ENCODE data around the gene TNNT2. TPM values are rescaled to one million over a fixed set of nuclear protein-coding genes. Genes with fewer than 3 reads are reported as not detected.

TNNT2 gene
- total RNA-seq, 2 donors from 2014 or later, result not detected

DNA sequence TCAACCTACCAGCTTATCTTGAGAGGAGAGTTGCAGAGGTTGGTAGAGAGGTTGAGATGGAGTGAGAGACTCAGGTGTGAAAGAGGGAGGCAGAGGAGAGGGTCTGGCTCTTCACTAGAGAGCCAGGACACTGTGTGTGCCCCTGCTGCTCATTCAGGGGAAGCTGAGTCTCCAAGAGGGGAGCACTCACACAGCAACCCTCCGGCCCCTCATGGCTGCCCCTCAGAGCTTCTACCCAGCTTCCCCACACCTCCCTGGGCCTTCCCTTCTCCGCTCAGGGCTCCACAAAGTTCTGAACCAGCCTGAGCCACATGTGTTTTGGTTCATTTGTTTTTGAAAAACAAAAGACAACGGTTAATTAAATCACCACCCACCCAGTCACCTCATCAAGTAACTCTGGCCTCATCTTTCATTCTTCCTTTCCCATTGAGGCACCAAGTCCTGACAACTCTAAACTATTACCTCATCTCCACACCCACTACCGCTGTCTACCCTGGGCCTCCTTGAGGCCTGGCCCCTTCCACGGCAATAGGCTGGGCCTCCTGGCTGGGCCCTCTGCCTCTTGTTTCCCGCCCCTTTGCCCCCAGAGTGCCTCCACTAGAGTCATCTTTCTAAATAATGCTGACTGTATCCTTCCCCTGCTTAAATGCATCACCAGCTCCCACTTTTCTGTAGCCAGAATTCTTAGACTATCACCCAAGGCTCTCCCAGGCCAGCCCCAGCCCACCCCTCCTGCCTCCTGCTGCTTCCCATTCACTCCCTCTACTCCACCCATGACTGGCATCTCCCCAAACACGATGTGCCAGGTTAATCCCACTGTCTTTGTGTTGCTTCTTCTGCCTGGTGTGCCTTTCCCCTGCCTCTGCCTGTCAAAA, 33.0 kb downstream of the TNNT2 start:
- H3K9me3 ChIP-seq (ENCODE audit: control insufficient read depth, low read length, poor library complexity, severe bottlenecking), result no peaks in the 10 kb centered on the region
- H3K27ac Mint-ChIP-seq, result no peak overlapping the region
- H3K36me3 Mint-ChIP-seq (ENCODE audit: low read depth), result peaks cover 3% of the 10 kb centered on the region
- DNase-seq, result no peak
- H3K27me3 Mint-ChIP-seq, result peaks cover 23% of the 10 kb centered on the region
- no peak for ATAC-seq
- H3K4me1 Mint-ChIP-seq, result peaks cover 2% of the 10 kb centered on the region
- no peak overlapping the region for H3K4me3 Mint-ChIP-seq

DNA sequence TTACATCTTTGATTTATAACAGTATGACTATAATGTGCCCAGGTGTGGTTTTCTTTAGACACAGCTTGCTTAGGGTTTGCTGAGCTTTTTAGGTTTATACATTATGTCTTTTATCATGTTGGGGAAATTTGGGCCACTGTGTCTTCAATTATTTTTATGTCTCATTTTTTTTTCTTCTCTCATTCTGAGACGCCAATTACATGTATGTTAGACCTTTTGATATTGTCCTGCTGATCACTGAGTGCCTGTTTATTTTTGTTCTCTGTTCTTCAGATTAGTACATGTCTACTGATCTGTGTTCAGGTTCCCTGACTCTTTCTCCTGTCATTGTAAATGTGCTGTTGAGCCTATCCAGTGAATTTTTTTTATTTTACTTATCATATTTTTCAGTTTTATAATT, 36.1 kb downstream of the TNNT2 start:
- H3K9me3 ChIP-seq (ENCODE audit: control insufficient read depth, low read length, poor library complexity, severe bottlenecking), result no peaks in the 10 kb centered on the region

DNA sequence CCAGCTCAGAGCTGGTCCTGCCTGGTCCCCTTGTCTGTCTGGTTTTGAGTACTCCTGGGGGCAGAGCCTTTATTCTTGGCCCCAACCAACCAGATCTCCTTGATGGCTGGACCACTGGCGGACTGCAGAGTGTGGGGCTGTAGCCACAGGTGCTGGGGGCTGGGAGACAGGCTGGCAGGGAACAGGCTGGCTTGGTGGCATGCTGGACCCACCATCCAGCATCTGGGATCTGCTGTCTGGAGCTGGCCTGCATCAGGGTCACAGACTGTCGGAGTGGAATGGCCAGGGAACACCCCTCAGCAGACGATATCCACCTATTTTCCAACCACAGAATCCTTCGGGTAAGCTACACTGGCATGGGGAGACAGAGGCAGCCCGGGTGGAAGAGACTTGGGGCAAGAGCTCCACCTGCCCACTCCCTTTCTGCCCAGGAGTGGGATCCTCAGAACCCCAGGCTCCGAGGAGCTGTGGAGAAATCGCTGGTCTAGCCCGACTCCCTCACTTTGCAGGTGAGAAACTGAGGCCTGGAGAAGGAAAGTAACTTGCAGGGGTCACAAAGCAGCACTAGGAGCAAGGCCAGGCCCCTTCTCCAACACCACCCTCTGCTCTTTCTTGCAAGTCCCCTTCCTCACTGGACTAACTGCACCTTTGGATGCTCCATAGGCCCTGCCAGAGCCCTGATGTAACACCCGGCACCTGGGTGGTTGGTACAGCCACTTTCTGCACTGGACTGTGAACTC, 40.6 kb downstream of the TNNT2 start:
- Mint-ChIP-seq H3K4me3 (no peak overlapping the region), H3K4me1 (peaks cover 2% of the 10 kb centered on the region), H3K36me3 (ENCODE audit: low read depth) (no peaks in the 10 kb centered on the region), H3K27me3 (peaks cover 28% of the 10 kb centered on the region), H3K27ac (no peak overlapping the region)
- DNase-seq (no peak), ATAC-seq (no peak)
- H3K9me3 ChIP-seq (ENCODE audit: control insufficient read depth, low read length, poor library complexity, severe bottlenecking), result no peaks in the 10 kb centered on the region

More for the DNA sequence above, 36.1 kb downstream of the TNNT2 start:
- Mint-ChIP-seq H3K4me1 (peaks cover 2% of the 10 kb centered on the region), H3K27ac (no peak overlapping the region), H3K36me3 (ENCODE audit: low read depth) (no peaks in the 10 kb centered on the region), H3K4me3 (no peak overlapping the region), H3K27me3 (peaks cover 13% of the 10 kb centered on the region)
- ATAC-seq (no peak), DNase-seq (no peak)

DNA sequence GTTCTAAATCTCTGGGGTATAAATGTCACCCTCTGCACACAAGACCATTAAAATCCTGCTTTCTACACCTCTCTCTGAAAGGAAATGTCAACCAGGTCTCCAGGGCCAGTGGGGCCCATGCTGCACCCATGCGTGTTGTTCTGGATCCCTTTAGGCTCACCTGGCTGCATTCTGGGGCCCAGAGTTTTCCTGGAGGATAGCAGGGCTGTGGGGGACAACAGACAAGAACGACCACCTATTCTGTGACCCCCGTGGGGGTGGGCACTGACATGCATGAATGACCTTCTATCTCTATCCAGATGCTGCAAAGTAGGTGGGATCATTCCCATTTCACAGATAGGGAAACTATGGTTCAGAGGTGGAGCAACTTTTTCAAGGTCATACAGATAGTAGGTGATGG, 41.6 kb downstream of the TNNT2 start:
- H3K4me3 Mint-ChIP-seq, result no peak overlapping the region
- ATAC-seq (no peak), DNase-seq (no peak)
- H3K36me3 Mint-ChIP-seq (ENCODE audit: low read depth), result no peaks in the 10 kb centered on the region
- H3K27me3 Mint-ChIP-seq, result peaks cover 33% of the 10 kb centered on the region
- H3K27ac Mint-ChIP-seq, result no peak overlapping the region
- H3K4me1 Mint-ChIP-seq, result peaks cover 2% of the 10 kb centered on the region
- no peaks in the 10 kb centered on the region for H3K9me3 ChIP-seq (ENCODE audit: control insufficient read depth, low read length, poor library complexity, severe bottlenecking)

DNA sequence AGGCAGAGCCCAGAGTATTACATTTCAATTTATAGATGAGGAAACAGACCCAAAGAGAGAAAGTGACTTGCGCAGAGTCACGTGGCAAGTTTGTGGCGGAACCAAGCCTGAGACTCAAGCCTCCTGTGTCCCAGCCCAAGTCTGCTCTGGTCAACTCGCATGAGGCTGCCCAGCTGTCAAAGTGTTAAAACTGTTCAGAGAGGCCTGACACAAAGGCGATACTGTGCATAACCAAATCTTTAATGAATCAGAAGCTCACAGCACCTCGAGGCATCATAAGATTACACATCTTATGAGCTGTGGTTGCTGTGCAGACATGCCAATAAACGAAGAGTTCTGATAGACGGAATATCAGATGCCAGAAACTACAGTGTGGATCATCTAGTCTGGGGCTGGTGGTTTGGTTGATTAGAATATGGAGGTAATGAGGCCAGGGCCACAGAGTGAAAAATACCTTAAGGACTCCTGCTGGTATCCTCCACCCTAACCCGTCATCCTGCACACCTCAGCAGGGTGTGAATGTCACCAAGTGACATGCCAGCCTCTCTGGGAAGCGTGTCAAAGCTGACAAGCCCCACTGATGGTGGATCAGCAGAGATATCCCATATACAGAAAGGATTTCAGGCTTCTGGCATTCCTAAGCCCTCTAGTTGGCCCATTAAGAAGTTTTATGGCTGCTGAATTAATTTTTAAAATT, 42.2 kb downstream of the TNNT2 start:
- no peaks in the 10 kb centered on the region for H3K36me3 Mint-ChIP-seq (ENCODE audit: low read depth)
- no peak for ATAC-seq
- no peak overlapping the region for H3K27ac Mint-ChIP-seq
- no peak overlapping the region for H3K4me3 Mint-ChIP-seq
- H3K9me3 ChIP-seq (ENCODE audit: control insufficient read depth, low read length, poor library complexity, severe bottlenecking), result no peaks in the 10 kb centered on the region
- peaks cover 2% of the 10 kb centered on the region for H3K4me1 Mint-ChIP-seq
- H3K27me3 Mint-ChIP-seq, result peaks cover 39% of the 10 kb centered on the region
- no peak for DNase-seq

DNA sequence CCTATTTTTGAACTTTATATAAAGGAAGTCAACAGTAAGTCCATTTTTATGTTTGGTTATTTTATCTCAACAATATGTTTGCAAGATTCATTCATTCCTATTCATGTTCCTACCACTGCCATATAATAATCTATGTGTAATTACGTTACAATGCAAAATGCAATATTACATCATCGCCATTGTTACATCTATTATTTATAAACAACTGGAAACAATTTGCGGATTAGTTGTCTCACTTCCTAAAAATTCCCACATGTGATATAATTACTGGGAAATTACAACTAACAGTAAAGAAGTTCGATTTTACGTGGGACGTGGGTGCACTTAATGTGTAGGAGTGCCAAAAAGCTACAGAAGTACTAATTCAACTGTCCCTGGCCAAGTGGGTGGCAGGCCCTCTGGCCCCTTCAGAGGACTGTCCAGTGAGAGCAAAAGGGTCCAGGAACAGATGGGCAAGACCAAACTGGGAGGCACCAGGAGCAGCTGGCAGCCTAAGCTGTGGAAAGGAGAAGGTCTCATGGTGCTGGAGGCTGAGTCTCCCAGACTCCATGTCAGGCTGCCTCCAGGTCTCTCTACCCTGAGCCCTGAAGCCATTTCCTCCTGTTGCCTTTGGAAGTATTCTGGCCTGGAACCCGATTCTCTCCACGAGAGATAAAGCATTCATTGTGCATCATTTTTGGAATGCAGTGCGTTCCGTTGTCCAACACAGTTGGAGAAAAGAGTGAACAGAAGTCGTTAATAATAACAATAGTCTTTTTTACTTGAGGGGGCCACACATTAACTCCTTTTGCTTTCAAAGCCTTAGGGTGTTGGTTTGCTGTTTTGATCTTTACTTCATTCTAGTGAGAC, 42.9 kb downstream of the TNNT2 start:
- H3K27me3 Mint-ChIP-seq, result peaks cover 40% of the 10 kb centered on the region
- H3K9me3 ChIP-seq (ENCODE audit: control insufficient read depth, low read length, poor library complexity, severe bottlenecking), result no peaks in the 10 kb centered on the region
- peak overlapping the region; percentile 75 for H3K27ac Mint-ChIP-seq
- no peaks in the 10 kb centered on the region for H3K4me1 Mint-ChIP-seq
- H3K36me3 Mint-ChIP-seq (ENCODE audit: low read depth), result no peaks in the 10 kb centered on the region
- H3K4me3 Mint-ChIP-seq, result no peak overlapping the region
- no peak for DNase-seq
- no peak for ATAC-seq

DNA sequence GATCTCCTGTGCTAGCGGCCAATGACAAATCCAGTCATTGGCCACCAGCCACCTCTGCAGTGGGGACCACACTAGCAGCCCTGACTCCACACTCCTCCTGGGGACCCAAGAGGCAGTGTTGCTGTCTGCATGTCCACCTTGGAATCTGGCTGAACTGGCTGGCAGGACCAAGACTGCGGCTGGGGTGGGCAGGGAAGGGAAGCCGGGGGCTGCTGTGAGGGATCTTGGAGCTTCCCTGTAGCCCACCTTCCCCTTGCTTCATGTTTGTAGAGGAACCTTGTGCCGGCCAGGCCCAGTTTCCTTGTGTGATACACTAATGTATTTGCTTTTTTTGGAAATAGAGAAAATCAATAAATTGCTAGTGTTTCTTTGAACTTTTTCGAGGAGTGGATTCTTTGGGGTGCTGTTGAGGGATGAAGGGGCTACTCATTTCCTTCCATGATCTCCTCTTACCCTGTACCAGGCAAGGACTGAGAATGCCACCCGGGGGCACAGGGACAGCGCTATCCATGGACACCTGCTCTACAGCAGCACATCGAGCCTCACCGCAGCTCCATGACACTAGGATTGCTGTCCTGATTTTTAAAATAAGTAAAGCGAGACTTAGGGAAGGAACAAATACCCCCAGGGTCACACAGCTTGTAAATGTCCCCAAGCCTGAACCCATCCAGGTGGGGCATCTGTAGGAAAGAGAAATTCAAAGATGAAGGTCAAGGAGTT, 44.7 kb downstream of the TNNT2 start:
- DNase-seq, result no peak
- Mint-ChIP-seq H3K4me3 (no peak overlapping the region), H3K27me3 (peaks cover 32% of the 10 kb centered on the region), H3K36me3 (ENCODE audit: low read depth) (no peaks in the 10 kb centered on the region), H3K4me1 (no peaks in the 10 kb centered on the region), H3K27ac (no peak overlapping the region)
- ATAC-seq, result no peak
- no peaks in the 10 kb centered on the region for H3K9me3 ChIP-seq (ENCODE audit: control insufficient read depth, low read length, poor library complexity, severe bottlenecking)

DNA sequence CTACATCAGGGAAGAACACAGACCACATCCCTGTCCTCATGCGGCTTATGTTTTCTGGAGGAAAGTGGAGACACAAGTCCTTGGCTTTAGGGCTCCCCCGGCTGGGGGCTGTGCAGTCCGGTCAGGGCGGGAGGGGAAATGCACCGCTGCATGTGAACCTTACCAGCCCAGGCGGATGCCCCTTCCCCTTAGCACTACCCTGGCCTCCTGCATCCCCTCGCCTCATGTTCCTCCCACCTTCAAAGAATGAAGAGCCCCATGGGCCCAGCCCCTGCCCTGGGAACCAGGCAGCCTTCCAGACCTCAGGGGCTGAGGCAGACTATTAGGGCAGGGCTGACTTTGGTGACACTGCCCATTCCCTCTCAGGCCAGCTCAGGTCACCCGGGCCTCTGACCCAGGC, 45.5 kb downstream of the TNNT2 start:
- Mint-ChIP-seq H3K36me3 (ENCODE audit: low read depth) (no peaks in the 10 kb centered on the region), H3K4me1 (no peaks in the 10 kb centered on the region), H3K27ac (no peak overlapping the region), H3K4me3 (no peak overlapping the region), H3K27me3 (peaks cover 33% of the 10 kb centered on the region)
- H3K9me3 ChIP-seq (ENCODE audit: control insufficient read depth, low read length, poor library complexity, severe bottlenecking), result no peaks in the 10 kb centered on the region
- DNase-seq (no peak), ATAC-seq (no peak)

DNA sequence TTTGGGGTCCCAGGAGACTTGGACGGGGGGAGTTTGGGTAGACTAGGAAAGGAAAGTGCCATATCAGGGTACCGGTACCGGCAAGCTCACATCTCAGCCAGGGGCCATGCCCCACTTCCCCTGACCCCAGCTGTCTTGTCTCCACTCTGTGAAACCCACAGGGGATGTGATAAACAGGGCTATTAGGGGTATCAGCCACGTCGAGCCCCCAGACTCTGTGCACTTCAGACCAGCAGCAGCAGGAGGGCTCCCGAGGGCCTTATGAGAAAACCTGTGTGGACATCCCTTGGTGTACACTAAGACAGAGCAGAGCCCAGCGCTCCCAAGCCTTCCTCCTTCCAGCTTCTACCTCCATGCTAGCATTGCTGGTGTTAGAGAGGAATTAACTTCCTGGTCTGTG, 46.3 kb downstream of the TNNT2 start:
- Mint-ChIP-seq H3K27me3 (peaks cover 34% of the 10 kb centered on the region), H3K4me1 (no peaks in the 10 kb centered on the region), H3K4me3 (no peak overlapping the region), H3K36me3 (ENCODE audit: low read depth) (no peaks in the 10 kb centered on the region), H3K27ac (no peak overlapping the region)
- DNase-seq, result no peak
- no peaks in the 10 kb centered on the region for H3K9me3 ChIP-seq (ENCODE audit: control insufficient read depth, low read length, poor library complexity, severe bottlenecking)
- no peak for ATAC-seq

DNA sequence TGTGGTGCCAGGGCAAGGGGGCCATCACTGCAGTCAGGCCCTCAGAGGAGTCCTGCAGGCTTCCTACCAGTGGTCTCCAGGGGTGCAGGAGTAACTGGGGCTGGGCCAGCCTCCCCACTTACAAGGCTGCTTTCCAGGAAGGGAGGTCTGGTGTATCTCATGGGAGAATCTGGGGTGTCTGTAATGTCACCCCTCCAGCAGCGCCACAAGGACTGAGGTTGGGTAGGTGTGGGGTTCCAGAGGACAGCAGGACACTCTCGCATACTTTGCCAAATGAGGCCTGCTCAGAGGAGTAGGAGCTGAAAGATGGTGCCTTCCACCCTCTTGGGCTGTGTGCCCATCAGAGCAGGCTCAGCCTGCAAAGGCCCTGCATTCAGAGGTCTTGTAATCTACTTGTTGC, 46.9 kb downstream of the TNNT2 start:
- no peak for DNase-seq
- Mint-ChIP-seq H3K4me1 (no peaks in the 10 kb centered on the region), H3K4me3 (no peak overlapping the region), H3K27me3 (peaks cover 36% of the 10 kb centered on the region), H3K27ac (no peak overlapping the region), H3K36me3 (ENCODE audit: low read depth) (no peaks in the 10 kb centered on the region)
- no peak for ATAC-seq
- H3K9me3 ChIP-seq (ENCODE audit: control insufficient read depth, low read length, poor library complexity, severe bottlenecking), result no peaks in the 10 kb centered on the region

DNA sequence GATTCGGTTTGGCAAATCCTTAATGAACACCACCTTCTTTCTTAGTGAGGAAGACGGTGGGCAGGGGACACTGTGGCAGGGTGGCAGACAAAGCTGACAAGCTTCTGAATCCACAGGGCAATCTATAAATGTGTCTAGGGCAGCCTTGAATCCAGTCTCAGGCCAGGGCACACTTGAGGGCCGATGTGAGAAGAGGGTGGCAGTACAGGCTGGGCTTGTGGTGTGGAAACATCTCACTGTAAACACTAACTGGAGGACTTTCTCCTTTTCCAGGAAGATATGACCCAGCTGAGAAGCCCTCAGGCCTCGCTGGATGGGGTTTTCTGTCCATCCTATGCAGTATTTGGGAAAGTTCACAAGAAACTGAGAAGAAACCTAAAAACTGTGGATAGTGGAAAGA, 47.7 kb downstream of the TNNT2 start:
- peaks cover 31% of the 10 kb centered on the region for H3K27me3 Mint-ChIP-seq
- ATAC-seq (no peak), DNase-seq (no peak)
- H3K4me1 Mint-ChIP-seq, result no peaks in the 10 kb centered on the region
- H3K9me3 ChIP-seq (ENCODE audit: control insufficient read depth, low read length, poor library complexity, severe bottlenecking), result no peaks in the 10 kb centered on the region
- no peak overlapping the region for H3K4me3 Mint-ChIP-seq
- no peaks in the 10 kb centered on the region for H3K36me3 Mint-ChIP-seq (ENCODE audit: low read depth)
- H3K27ac Mint-ChIP-seq, result peak overlapping the region; percentile 21

DNA sequence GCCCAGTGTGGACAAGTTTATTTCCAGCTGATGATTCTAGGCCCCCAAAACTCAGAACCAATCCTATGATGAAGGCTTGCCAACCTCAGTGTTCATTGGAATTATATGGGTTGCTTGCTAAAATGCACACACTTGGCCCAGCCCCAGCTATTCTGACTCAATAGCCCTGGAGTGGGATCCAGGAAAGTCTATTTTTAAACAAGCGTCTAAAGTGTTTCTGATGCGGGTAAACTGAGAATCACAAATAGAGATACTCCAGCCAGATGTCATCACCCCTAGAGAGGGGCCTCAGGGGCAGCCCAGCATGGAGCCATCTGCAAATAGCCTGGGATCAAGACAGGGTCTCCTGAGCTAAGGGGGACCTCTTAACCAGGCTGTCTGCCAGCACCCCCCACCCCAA, 48.2 kb downstream of the TNNT2 start:
- no peaks in the 10 kb centered on the region for H3K9me3 ChIP-seq (ENCODE audit: control insufficient read depth, low read length, poor library complexity, severe bottlenecking)
- DNase-seq, result no peak
- H3K27ac Mint-ChIP-seq, result no peak overlapping the region
- no peak for ATAC-seq
- no peak overlapping the region for H3K4me3 Mint-ChIP-seq
- H3K4me1 Mint-ChIP-seq, result no peaks in the 10 kb centered on the region
- peaks cover 26% of the 10 kb centered on the region for H3K27me3 Mint-ChIP-seq
- no peaks in the 10 kb centered on the region for H3K36me3 Mint-ChIP-seq (ENCODE audit: low read depth)
